GM21576 (cell line): ENCODE data around the gene EIF4E2.

Source experiments
- ATAC-seq: cut with Tn5 transposase; IDR thresholded peaks from one replicate; pipeline ENCODE4 v1.9.1; 2021; ENCODE audit warnings: mild to moderate bottlenecking, moderate library complexity; ENCODE audit not compliant: unreplicated experiment

The EIF4E2 gene

GRCh38 chr2:232550354-232551249, at the start of gene EIF4E2, which contains the start of gene TIGD1:
EIF4E2 (plus strand) TSS chr2:232550689; CDS start chr2:232550725, 36 bp downstream.
TIGD1 (minus strand) TSS chr2:232550557; CDS start chr2:232549882, 675 bp downstream.
- peak; percentile 94 for ATAC-seq

GRCh38 chr2:232501331-232501771, 49.1 kb upstream of the EIF4E2 start:
- ATAC-seq, result no peak

GRCh38 chr2:232501794-232502390, 48.6 kb upstream of the EIF4E2 start:
- no peak for ATAC-seq

GRCh38 chr2:232502511-232502910, 48.0 kb upstream of the EIF4E2 start:
- no peak for ATAC-seq

- no peak for ATAC-seq
Observed at GRCh38 chr2:232502911-232503808, 47.3 kb upstream of the EIF4E2 start.

GRCh38 chr2:232503809-232504323, 46.6 kb upstream of the EIF4E2 start:
- ATAC-seq, result no peak

GRCh38 chr2:232504438-232504837, 46.1 kb upstream of the EIF4E2 start:
- no peak for ATAC-seq

GRCh38 chr2:232505856-232506255, 44.6 kb upstream of the EIF4E2 start:
- no peak for ATAC-seq

GRCh38 chr2:232506709-232507108, 43.8 kb upstream of the EIF4E2 start:
- ATAC-seq, result no peak

GRCh38 chr2:232508251-232508650, 42.2 kb upstream of the EIF4E2 start:
- no peak for ATAC-seq

GRCh38 chr2:232511336-232511890, 39.1 kb upstream of the EIF4E2 start:
- no peak for ATAC-seq

- ATAC-seq, result no peak
Observed at GRCh38 chr2:232512602-232513001, 37.9 kb upstream of the EIF4E2 start.

- ATAC-seq, result no peak
Observed at GRCh38 chr2:232513353-232513752, 37.1 kb upstream of the EIF4E2 start.

GRCh38 chr2:232515639-232516038, 34.9 kb upstream of the EIF4E2 start:
- no peak for ATAC-seq

GRCh38 chr2:232516551-232516950, 33.9 kb upstream of the EIF4E2 start:
- no peak for ATAC-seq

- no peak for ATAC-seq
Observed at GRCh38 chr2:232518844-232519243, 31.6 kb upstream of the EIF4E2 start.

GRCh38 chr2:232519581-232520438, 30.7 kb upstream of the EIF4E2 start, which contains the start of gene PRSS56:
PRSS56 (plus strand) TSS chr2:232520388; CDS start chr2:232520599, 211 bp downstream.
- ATAC-seq, result no peak

GRCh38 chr2:232520489-232520888, 30.0 kb upstream of the EIF4E2 start:
- no peak for ATAC-seq

- no peak for ATAC-seq
Observed at GRCh38 chr2:232521098-232521497, 29.4 kb upstream of the EIF4E2 start.
